Measurements from ENCODE around the gene MYOZ3.

The MYOZ3 gene

DNA sequence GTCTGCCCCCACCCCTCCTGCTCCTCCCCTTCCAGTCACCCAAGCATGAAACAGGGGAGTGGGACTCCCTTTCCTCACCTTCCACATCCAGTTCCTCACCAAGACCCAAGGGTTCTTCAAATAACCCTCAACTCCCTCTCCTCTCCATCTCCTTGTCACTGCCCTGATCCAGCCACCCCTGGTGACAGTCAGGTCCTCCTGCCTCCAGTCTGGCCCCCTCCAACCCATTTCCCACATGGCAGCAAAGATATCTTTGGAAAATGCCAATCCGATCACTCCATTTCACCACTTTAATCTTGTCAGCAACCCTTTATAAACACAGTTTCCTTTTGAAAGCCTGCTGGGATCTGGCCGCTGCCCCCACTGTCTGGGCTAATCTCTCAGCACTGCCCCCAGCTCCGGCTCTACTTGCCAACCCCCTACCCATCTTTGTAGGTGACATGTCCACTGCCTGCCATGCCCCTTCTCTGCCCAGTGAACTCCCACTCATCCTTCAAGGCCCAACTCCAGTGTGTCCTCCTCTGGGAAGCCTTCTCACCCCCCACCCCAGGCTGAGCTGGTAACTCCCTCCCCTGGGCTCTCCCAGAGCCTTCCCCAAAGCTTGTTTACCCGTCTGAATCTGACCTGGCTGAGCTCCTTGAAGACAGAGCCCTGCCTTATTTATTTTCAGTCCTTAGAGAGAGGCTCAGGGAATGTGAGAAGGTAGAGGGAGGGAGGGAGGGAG lies 781 bp upstream of the MYOZ3 start:
- DNase-seq, result no peak

DNA sequence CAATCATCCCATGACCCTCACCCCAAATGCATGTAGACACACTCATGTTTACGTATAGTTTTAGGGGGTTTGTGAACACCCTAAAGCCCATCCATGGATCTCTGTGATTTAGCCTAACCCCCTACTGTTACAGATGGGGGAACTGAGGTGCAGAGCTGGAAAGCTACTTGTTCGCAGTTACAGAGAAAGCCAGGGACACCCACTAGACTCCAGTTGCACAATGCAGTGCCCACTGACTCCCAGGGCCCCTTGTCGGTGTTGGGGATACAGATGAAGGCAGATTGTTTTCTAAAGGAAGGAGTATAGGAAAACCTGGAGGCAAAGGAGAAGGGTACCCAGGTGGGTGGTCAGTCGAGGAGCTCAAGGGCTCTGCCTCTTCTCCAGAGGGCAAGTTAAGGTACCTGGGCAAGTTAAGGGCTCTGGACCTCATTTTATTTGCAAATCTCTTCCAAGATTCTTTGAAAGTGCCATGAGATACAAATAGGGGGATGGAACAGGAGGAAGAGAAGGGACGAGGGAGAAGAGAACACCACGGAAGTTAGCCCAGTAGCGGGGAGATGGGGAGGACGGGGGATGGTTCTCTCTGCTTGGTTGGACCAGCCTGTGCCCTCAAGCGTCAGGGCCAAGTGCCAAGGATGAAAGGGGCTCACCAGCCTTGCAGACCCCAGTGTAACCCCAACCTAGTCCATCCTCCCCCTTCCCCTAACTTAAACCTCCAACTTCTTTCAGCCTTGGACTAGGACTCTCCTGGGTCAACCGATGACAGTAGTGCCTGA lies 958 bp downstream of the MYOZ3 start:
- no peak for DNase-seq

DNA sequence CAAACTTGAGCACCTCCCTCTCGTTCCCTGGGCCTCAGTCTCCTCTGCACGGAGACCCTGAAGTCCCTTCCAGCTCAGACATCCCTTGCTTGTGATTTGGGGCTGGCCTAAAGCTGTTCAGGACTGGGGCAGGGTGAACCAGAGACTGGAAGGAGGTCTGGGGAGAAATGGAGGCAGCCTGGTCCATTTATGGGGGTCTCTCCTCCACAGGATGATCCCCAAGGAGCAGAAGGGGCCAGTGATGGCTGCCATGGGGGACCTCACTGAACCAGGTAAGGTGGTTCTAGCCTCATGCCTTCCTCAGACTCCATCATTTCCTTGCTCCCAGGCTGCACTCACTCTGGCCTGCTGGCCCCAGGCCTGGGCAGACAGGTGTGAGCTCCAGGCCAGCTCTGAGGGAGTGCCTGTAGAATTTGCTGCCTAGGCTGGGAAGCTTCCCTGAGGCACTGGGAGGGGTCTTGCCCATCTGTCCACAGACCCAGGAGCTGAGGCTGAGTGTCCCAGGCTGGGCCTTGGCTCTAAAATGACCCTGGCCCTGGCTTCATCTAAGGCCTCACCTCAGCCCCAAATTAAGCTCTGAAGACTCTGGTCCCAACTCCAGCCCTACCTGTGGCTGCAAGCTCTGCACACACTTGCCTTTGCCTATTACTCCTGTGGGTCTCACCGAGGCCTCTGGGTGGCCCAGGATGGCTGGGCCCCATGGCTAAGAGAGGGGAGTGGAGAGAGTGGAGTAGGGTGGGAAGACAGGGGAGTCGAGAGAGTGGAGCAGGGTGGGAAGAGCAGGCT lies 1.9 kb downstream of the MYOZ3 start:
- DNase-seq, result no peak

DNA sequence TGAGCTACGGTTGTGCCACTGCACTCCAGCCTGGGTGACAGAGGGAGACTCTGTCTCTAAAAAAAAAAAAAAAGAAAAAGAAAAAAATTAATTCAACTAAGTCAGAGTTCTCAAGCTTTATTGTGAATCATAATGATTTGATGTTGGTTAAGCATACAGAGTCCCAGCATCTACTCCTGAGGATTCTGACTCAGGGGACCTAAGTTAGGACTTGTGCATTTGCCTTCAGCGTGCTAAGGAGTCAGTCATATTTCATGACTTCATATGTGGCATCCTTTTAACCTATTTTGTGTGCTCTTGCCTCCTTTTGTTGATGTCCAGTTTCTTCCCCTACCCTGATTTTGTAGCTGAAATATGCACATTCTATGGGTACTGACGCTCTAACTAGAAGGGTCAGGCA lies 2.9 kb downstream of the MYOZ3 start:
- DNase-seq, result no peak

DNA sequence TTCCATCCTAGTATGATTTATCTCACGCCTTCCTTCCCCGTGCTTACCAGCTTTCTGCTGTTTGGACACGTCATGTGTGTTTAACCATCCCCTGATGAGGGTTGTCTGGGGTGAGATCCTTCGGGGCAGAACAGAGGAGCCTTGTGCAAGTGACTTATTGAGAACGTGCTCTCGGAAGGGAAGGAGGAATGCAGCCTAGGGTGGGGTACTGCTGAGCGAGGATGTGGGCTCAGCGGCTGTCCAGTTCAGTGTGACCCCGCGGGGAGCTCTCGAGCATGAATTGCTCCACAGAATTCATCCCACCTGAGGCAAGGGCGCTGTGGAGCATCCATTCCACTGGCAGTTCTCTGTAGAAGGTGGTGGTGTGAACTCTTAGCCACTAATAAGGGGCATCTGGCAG lies 4.0 kb downstream of the MYOZ3 start:
- DNase-seq, result no peak

DNA sequence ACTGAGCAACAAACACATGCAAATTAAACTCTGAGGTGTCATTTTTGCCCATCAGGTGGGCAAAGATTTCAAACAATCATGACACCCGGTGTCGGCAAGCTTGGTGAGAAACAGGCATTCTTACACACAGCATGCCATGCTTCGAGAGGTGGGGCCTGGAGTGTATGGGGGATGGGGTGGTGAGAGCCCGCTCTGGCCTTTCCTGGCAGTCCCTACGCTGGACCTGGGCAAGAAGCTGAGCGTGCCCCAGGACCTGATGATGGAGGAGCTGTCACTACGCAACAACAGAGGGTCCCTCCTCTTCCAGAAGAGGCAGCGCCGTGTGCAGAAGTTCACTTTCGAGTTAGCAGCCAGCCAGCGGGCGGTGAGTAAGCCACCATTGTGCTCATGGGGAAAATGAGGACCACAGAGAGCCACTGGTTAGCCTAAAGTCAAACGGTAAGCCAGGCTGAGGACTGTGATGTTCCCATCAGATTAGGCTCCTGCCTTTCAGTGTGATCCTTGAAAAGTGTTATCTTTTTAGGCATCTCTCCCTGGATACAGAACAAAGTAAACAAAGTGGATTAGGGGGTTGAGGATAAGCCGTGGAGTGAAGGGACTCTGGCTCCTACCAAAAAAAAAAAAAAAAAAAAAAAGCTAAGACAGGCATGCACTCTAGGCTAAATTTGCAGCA lies 9.4 kb downstream of the MYOZ3 start:
- no peak for DNase-seq

DNA sequence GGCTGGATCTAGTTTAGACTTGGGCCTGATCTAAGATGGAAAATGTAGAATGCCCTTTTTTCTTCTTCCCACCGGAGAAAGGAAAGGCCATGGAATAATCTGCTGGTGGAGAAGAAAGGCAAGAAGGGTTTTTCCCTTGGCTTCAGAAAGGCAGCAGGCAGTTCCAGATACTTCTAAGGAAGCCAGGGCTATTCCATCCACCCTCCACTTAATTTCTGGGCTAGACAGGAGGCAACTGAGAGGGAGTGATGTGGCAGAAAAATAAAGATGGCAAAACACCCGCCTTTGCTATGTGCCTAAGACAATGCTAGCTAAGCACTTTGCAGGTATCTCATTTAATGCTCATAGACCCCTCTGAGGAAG lies 9.9 kb downstream of the MYOZ3 start:
- no peak for DNase-seq

DNA sequence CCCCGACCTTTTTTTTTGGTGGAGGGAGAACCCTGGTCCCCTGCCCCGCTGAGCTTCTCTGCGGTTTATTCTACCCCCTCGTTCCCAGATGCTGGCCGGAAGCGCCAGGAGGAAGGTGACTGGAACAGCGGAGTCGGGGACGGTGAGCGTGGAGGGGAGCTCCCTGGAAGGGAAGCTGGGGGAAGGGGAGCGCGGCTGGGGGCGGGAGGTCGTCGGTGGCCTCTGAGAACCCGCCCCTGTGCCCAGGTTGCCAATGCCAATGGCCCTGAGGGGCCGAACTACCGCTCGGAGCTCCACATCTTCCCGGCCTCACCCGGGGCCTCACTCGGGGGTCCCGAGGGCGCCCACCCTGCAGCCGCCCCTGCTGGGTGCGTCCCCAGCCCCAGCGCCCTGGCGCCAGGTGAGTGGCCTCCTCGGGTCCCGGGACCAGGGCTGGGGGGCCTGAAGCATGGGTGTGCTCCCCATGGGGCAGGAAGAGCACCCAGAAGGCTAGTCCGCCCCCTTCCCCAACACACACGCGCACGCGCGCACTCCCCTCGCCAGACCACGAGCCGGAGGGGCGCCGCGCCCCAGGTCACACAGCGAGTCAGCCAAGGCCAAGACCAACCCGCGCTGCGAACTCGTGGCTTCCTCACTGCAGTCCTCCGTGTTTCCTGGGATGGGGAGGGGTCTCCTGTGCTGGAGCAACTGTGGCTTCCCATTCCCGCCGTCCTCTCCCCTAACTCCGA lies 10.6 kb downstream of the MYOZ3 start:
- peak in 1 of 2 donors; percentile 36 for DNase-seq

DNA sequence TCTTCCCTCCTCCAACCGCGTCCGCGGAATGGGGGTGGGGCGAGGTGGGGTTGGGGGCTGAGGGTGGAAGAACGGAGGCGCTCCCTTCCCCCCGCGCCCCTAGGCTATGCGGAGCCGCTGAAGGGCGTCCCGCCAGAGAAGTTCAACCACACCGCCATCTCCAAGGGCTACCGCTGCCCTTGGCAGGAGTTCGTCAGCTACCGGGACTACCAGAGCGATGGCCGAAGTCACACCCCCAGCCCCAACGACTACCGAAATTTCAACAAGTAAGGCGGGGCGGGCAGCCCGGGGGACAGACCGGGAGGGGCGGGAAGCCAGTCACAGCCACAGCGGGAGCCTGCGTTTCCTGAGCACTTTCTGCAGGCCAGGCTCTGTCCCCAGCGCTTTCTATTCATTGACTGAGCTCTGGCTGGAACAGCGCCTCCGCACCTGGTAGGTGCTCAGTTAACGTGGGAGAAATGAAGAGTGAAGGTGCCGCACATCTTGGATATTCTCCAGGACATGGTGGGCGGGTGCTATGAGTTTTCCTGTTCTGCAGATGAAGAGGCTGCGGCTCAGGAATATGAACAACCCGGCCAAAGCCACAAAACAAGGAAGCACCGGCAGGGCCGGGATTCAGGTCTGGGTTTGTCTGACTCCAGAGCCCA lies 11.3 kb downstream of the MYOZ3 start:
- peak; percentile 26 to 36 for DNase-seq

DNA sequence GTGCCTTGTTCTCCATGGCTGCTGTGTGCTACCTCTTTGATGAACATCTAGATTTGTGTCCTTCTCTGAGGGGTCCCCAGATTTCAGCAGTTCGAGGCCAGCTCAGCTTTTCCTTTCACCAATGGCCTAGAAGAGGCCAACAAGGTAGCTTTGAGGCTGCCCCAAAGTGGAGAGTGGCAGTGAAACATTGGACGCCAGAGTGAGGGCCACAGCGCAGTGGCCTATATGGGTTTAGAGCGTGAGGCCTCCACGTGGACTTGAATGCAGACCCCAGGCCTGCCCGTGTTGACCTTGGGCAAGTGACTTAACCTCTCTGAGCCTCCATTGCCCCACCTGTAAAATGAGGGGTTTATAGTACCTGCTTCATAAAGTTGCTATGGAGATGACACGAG lies 11.8 kb downstream of the MYOZ3 start:
- no peak for DNase-seq

DNA sequence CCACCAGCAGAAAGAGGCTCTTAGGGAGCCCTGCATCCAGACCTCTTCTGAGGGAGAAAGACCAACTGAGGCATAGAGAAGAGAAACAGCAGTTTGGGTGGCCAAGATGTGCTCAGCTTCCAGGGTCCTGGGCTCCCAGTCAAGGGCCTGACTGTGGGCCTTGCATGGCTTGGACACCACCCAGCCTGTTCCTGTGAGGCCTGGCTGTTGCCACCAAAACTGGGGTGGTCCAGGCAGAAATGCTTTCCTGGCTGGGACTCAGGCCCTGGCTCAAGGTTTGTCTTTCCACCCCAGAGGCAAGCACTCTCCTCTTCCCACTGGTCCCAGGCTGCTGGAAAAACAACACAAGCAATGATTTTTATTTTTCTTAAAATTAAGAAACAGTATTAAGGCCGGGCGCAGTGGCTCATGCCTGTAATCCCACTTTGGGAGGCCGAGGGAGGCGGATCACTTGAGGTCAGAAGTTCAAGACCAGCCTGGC lies 13.3 kb downstream of the MYOZ3 start:
- no peak for DNase-seq

DNA sequence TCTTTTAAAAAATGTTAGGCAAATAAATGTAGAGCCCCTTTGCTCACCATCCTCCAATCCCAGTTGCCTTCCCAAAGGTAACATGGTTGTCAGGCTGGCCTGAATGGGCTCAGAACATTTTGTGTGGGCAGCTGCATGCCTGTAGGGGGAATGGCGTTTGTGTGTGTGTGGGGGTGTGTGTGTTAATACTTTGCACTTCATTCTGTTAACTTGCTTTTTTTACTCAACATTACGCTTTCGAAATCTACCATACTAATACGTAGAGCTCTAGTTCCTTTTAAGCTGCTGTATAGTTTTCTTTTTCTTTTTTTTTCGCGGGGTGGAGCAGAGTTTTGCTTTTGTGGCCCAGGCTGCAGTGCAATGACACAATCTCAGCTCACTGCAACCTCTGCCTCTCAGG lies 14.0 kb downstream of the MYOZ3 start:
- no peak for DNase-seq

DNA sequence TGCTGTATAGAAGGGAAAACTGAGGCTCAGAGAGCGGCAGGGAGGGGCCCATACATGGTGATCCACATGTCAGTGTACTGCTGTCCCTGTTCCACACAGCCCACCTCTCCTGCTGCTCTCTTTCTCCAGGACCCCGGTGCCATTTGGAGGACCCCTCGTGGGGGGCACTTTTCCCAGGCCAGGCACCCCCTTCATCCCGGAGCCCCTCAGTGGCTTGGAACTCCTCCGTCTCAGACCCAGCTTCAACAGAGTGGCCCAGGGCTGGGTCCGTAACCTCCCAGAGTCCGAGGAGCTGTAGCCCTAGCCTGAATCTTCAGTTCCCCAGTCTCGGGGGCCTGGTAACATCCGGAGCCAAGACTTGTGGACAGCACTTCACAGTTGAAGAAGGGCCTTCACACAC lies 15.5 kb downstream of the MYOZ3 start:
- no peak for DNase-seq

DNA sequence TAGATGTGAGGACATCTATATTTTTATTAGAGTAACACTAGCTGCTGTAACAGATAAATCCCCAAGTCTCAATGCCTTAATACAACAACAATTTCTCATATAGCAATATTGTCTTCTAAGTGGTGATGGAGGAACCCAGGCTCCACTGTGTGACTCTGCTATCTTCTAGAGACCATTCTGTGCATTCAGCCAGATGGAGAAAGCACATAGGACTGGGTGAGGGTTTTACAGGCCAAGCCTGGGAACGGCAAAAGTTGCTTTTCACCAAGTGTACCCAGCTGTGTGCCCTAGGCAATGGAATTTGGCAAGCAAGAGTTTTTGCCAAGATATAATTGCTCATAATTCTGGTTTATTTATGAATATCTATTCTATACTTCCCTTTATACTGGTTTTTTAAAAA lies 28.1 kb downstream of the MYOZ3 start:
- no peak for DNase-seq

DNA sequence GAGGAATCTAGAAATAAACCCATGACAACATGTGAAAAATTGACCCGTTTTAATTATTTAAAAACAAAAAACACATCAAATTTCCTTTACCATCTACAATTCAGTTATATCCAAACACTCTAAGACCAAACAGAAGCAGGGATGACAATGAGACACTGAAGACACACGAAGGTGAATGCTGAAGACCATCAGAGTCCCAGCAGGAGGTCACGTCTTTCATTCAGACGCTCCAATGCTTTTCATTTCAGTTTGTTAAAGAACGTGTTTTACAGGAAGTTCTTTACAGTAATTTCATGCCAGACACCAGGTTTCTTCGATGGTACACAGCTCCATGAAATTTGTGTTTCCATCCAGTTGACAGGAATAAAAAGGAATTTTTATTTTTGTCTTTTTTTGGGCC lies 29.7 kb downstream of the MYOZ3 start:
- no peak for DNase-seq

DNA sequence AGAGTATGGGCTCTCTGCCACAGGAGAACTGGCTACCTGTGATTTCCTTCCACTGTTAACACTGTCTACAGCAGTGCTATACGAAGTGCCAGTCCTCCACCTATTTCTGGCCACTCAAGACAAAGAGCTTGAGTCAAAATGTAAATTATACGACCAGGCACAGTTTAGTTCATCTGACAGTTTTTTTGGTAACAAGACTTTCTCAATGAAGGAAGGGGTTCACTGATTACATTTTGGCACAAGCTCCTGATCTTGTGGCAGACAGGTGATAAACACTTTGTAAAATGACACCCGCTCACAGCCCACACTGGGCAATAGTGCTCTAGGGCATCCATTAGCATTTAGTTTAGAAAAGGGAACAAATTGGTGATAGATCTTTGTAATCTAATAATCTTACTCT lies 31.2 kb downstream of the MYOZ3 start:
- no peak for DNase-seq

DNA sequence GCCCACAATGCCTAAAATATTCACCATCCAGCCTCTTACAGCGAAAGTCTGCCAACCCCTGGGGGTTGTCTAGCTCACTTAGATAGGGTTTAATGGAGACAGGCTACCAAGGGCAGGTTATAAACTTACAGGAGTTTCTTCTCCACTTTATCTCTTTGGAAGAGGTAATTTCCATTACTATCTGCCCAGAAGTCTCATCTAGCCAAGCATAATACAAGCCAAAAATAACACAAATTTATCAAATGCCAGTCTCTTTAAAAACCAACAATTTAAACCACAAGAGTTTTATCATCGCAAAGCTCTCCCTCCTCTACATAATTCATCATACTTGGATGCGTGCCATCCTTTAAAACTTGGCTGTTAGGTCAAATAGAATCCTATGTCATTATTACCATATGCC lies 33.6 kb downstream of the MYOZ3 start:
- no peak for DNase-seq

DNA sequence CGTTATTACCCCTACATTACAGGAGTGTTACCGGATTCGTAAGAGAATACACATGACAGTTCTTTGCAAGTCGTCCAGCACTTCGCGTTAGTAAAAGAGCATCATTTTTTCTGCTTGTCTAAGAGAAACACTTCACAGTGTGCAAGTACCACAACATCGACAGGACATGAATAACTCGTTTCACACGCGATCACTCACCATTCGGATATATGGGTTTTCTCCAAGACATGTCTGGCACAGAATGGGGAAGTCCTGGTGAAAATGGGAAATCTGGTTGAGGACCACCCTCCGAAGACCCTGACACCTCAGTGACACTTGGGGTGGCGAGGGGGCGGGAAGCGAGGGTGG lies 39.2 kb downstream of the MYOZ3 start:
- no peak for DNase-seq

DNA sequence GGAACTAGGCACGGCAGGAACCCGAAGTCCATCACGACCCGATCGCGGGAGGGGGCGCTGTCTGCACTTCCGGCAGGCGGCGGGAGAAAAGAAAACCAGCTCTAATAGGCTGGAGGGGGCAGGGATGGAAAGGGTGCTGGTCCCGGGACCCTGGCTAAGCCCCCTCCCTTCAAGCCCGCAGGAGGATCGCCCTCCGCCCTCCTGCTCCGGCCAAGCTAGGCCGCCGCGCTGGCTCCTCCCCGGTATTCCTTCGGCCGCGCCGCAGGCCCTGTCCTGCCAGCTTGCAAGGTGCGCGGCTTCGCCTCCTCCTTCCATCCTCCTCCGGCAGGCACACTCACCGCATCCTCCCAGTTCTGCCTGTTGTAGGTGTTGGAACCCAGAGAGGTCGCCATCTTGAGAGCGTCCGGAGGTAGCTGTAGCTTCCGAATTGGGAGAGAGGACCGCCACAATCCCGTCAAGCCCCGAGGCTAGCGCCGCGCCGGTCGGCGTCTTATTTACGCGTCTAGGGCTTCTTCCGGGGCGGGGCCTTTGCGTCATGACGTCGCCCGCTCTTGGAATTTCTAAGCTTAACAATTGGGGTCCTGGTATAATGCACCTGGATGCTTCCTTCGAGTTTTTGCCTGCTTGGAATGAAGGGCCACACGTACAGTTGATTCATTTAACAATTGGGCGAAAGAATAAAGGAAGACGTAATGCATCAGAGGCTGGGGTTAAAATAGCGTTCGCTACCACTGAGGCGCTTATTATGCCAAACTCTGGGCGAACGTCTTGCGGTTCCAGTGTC lies 39.7 kb downstream of the MYOZ3 start, which contains the start of gene RBM22:
Gene RBM22, minus strand, starts transcription at position 469 of the 784 bp plus-strand sequence. Its CDS starts 77 bp downstream, at position 392.
- peak; percentile 75 to 80 for DNase-seq

DNA sequence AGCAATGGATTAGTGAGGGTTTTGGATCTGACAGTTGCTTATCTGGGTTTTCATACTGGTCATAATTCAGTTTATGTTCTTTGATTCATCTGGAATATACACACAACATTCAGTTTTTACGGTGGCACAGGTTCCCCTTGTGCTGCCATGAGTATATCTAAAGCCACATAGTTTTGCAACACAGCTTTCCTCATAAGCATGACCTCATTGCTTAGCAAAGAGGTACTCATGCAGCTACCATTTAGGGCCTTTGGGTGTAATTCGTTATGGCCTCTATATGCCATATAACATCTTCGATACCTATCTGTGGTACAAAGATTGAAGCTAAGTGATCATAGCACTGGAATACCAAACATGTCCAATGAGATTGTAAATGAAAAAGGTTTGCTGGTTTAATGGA lies 42.7 kb downstream of the MYOZ3 start:
- no peak for DNase-seq

DNA sequence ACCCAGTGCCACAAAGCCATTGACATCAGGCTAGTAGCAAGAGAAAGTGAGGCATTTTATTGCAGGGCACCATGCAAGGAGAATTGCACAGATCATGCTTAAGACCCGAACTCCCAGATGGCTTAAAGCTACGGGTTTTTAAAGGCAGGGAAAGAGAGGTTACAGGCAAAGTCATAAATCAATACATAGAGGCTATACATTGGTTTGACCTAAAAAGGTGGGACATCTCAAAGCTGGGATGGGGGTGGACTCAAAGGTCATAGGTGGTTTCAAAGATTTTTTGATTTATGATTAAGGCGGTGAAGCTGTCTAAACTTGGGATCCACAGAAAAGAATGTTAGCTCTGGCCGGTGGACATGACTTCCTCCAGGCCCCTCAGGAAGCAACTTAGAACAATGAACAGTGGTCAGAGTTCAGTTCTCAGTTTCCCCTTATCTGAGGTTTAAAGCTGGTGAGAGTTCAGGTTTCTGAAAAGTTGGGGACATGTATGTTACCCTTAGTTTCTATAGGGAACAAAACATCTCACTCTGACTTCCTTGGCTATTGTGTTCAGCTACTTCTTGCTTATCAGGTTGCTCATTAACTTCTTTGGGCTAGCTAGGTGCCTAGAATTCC lies 45.8 kb downstream of the MYOZ3 start:
- DNase-seq, result no peak
